Vagina (tissue), 2 donors: ENCODE results near the gene GSTM1.

ENCODE experiments used
- CTCF ChIP-seq, 3 experiments: fragments of 450-650 bp in 2 of 3; fragments of 200-600 bp in 1 of 3; sonication (generic) in 1 of 3; IDR thresholded peaks; one replicate each; pipeline ENCODE4 v1.5.1; 2017 to 2019; ENCODE audit warnings: antibody characterized with exemption in 3 of 3, mild to moderate bottlenecking in 2 of 3, moderate library complexity in 2 of 3
- POLR2AphosphoS5 ChIP-seq, 2 donors: sonication (generic); formaldehyde crosslinking; IDR thresholded peaks; one replicate each; pipeline ENCODE4 v1.9.0; 2017; ENCODE audit warnings: antibody characterized with exemption in 2 of 2, mild to moderate bottlenecking in 2 of 2, low read depth in 1 of 2; ENCODE audit not compliant: insufficient read depth in 1 of 2

DNA sequence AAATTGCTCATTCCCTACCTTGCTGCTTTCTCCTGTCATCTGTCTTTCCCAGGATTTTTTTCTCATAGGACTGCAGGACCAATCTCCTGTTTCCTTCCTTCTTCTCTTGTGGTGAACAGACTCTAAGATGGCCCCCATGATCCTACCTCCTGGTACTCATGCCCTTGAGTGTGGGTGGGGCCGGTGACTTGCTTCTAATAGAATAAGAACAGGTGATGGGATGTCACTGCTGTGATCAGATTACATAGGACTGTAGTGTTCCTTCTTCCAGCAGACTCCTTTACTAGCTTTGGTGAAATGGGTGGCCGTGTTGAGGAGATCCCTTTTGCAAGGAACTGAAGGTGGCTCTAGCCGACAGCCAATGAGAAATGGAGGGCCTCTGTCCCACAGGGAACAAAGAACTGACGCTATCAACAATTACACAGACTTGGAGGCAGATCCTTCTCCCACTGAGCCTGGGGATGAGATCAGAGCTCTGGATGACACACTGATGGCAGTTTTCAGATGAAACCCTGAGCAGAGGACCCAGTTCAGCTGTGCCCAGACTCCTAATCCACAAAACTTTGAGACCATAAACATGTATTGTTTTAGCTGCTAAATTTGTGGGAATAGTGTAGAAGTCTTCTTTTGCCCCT lies 45.7 kb downstream of the GSTM1 start:
- no peak for TF ChIP-seq CTCF (IDR thresholded peaks at IDR 0.05)
- TF ChIP-seq POLR2AphosphoS5 (IDR thresholded peaks at IDR 0.05; ENCODE audit: insufficient read depth in 1 of 2, low read depth in 1 of 2), result no peak
